GM21786 (cell line): Measurements from ENCODE around the gene PCDHB5.
"Not testable (repeated sequence)": the region's sequence is repeated elsewhere in the genome, so short reads cannot be mapped to it uniquely, and the experiment has no call there.

Experiments used
- ATAC-seq: cut with Tn5 transposase; IDR thresholded peaks from one replicate; pipeline ENCODE4 v1.9.1; 2021; ENCODE audit not compliant: unreplicated experiment

PCDHB5 gene

DNA sequence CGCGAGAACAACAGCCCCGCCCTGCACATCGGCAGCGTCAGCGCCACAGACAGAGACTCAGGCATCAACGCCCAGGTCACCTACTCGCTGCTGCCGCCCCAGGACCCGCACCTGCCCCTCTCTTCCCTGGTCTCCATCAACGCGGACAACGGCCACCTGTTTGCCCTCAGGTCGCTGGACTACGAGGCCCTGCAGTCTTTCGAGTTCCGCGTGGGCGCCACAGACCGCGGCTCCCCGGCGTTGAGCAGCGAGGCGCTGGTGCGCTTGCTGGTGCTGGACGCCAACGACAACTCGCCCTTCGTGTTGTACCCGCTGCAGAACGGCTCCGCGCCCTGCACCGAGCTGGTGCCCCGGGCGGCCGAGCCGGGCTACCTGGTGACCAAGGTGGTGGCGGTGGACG, 16.6 kb downstream of the PCDHB5 start:
- not testable (repeated sequence) for ATAC-seq

DNA sequence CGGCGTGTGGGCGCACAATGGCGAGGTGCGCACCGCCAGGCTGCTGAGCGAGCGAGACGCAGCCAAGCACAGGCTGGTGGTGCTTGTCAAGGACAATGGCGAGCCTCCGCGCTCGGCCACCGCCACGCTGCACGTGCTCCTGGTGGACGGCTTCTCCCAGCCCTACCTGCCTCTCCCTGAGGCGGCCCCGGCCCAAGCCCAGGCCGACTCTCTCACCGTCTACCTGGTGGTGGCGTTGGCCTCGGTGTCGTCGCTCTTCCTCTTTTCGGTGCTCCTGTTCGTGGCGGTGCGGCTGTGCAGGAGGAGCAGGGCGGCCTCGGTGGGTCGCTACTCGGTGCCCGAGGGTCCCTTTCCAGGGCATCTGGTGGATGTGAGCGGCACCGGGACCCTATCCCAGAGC, 17.1 kb downstream of the PCDHB5 start:
- not testable (repeated sequence) for ATAC-seq

DNA sequence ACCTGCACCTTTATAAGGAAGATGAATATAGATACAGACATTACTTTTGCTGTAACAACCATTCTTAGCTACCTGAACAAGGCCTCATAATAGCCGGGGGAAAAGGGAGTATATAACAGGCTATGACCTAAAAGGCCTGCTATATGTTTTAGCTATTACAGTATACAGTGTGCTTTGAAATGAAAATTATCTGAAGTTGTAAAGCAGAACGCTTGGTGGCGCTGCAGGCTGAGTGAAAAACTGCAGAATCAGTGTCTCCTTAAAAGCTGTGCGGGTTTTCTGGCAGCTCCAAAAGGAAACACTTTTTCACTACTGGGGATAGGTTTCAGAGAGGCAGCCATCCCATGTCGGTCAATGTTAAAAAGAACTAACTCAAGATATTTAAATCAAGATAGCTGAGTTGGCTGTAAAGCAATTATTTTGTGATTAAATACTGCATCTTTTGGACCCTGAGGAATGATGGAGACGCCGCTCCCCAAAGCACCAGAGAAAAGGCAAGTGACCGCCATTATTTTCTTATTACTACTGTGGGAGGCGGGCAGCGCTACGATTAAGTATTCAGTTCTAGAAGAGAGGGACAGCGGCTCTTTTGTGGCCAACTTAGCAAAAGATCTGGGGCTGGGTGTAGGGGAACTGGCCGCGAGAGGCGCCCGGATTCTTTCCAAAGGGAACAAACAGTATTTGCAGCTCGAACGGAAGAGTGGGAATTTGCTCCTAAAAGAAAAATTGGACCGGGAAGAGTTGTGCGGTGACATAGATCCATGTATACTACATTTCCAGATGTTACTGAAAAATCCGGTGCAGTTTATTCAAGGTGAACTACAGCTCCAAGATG, 20.8 kb downstream of the PCDHB5 start:
- ATAC-seq, result no peak

DNA sequence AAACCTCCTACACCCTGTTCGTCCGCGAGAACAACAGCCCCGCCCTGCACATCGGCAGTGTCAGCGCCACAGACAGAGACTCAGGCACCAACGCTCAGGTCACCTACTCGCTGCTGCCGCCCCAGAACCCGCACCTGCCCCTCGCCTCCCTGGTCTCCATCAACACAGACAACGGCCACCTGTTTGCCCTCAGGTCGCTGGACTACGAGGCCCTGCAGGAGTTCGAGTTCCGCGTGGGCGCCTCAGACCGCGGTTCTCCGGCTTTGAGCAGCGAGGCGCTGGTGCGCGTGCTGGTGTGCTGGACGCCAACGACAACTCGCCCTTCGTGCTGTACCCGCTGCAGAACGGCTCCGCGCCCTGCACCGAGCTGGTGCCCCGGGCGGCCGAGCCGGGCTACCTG, 22.4 kb downstream of the PCDHB5 start:
- ATAC-seq, result not testable (repeated sequence)

DNA sequence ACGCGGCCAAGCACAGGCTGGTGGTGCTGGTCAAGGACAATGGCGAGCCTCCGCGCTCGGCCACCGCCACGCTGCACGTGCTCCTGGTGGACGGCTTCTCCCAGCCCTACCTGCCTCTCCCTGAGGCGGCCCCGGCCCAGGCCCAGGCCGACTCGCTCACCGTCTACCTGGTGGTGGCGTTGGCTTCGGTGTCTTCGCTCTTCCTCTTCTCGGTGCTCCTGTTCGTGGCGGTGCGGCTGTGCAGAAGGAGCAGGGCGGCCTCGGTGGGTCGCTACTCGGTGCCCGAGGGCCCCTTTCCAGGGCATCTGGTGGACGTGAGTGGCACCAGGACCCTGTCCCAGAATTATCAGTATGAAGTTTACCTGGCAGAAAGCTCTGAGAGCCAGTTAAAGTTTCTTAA, 22.9 kb downstream of the PCDHB5 start:
- not testable (repeated sequence) for ATAC-seq

DNA sequence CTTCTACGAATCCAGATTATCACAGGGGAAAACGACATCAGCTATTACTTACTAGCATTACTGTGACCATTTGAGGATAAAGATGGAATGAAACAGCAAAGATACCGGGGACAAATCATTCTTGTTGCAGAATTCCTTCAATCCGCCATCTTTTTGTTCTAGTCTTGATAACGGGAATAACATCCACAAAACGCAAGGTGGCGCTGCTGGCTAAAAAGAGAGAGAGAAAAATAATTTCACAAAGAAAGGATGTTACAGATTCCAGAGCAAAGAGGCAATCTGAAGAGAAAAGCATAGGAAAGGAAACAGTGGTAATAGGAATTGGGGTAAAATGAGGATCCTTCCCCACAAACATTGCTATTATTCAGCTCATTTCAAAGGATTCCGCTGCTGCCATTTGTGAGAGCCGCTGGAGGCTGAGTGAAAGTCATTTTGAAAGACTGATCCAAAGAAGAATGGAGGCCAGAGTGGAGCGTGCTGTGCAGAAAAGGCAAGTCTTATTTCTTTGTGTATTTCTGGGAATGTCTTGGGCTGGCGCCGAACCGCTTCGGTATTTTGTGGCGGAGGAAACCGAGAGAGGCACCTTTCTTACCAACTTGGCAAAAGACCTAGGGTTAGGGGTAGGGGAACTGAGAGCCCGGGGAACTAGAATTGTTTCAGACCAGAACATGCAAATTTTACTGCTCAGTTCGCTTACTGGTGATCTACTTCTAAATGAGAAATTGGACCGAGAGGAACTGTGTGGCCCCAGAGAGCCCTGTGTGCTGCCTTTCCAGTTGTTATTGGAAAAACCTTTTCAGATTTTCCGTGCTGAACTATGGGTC, 37.6 kb downstream of the PCDHB5 start, which contains the start of gene PCDHB7:
PCDHB7 (plus strand) TSS at position 264 of the 824 bp plus-strand sequence; CDS start at position 456, 192 bp downstream.
- no peak for ATAC-seq

DNA sequence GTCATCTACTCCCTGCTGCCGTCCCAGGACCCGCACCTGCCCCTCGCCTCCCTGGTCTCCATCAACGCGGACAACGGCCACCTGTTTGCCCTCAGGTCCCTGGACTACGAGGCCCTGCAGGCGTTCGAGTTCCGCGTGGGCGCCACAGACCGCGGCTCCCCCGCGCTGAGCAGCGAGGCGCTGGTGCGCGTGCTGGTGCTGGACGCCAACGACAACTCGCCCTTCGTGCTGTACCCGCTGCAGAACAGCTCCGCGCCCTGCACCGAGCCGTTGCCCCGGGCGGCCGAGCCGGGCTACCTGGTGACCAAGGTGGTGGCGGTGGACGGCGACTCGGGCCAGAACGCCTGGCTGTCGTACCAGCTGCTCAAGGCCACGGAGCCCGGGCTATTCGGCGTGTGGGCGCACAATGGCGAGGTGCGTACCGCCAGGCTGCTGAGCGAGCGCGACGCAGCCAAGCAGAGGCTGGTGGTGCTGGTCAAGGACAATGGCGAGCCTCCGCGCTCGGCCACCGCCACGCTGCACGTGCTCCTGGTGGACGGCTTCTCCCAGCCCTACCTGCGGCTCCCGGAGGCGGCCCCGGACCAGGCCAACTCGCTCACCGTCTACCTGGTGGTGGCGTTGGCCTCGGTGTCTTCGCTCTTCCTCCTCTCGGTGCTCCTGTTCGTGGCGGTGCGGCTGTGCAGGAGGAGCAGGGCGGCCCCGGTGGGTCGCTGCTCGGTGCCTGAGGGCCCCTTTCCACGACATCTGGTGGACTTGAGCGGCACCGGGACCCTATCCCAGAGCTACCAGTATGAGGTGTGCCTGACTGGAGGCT, 39.5 kb downstream of the PCDHB5 start:
- not testable (repeated sequence) for ATAC-seq

DNA sequence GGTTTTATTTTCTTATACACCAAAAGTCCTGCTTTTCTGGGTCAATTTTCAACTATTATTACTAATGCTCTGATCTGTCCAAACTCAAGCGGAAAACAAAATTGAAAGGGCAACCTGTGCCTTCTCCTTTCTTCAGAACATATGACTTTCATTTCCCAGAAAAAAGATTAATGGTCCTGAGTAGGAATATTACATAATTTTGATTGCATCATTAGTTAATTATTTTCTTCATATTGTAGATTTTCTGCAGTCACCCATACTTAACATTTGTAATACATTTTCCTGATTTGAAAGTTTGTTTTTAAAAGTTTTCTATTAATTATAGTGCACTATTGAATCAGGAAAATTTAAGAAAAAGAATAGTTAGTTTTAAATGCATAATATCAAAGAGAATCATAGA, 40.9 kb downstream of the PCDHB5 start:
- ATAC-seq, result no peak

DNA sequence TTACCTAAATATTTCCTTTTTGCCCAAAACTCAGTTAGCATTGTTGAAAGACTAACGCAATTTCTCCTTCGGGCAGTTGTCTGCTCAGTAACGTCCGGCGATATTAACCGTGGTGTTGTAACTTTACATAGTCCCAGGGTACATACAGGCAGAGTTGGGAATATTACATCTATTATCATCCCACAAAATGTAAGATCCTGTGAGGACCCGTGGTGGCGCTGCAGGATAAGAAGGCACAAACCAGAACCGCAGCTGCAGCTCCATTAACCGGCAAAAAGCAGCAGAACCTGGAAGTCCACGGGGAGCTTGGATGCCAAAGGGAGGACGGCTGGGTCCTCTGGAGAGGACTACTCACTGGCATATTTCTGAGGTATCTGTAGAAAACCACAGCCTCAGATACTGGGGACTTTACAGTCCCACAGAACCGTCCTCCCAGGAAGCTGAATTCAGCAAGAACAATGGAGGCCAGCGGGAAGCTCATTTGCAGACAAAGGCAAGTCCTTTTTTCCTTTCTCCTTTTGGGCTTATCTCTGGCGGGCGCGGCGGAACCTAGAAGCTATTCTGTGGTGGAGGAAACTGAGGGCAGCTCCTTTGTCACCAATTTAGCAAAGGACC, 42.7 kb downstream of the PCDHB5 start, which contains the start of gene PCDHB8:
PCDHB8 (plus strand) TSS at position 214 of the 615 bp plus-strand sequence; CDS start at position 459, 245 bp downstream.
- ATAC-seq, result not testable (repeated sequence)

DNA sequence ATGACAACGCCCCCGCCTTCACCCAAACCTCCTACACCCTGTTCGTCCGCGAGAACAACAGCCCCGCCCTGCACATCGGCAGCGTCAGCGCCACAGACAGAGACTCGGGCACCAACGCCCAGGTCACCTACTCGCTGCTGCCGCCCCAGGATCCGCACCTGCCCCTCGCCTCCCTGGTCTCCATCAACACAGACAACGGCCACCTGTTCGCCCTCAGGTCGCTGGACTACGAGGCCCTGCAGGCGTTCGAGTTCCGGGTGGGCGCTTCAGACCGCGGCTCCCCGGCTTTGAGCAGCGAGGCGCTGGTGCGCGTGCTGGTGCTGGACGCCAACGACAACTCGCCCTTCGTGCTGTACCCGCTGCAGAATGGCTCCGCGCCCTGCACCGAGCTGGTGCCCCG, 44.4 kb downstream of the PCDHB5 start:
- not testable (repeated sequence) for ATAC-seq

DNA sequence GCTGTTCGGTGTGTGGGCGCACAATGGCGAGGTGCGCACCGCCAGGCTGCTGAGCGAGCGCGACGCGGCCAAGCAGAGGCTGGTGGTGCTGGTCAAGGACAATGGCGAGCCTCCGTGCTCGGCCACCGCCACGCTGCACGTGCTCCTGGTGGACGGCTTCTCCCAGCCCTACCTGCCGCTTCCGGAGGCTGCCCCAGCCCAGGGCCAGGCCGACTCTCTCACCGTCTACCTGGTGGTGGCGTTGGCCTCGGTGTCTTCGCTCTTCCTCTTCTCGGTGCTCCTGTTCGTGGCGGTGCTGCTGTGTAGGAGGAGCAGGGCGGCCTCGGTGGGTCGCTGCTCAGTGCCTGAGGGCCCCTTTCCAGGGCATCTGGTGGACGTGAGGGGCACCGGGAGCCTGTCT, 44.9 kb downstream of the PCDHB5 start:
- not testable (repeated sequence) for ATAC-seq

DNA sequence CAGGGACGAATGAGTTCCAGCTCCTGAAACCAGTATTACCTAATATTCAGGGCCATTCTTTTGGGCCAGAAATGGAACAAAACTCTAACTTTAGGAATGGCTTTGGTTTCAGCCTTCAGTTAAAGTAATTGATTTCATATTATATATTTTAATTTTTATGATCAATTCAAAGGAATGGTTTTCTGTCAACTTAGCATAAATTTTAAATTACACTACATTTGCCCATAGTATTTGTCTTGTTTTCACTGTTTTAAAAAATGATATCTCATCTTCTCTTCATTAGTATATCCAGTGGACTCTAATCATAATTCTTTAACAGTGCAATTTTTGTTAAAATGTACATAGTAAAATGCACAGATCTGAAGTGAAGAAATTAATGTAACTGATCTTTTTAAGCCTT, 45.3 kb downstream of the PCDHB5 start:
- ATAC-seq, result no peak

DNA sequence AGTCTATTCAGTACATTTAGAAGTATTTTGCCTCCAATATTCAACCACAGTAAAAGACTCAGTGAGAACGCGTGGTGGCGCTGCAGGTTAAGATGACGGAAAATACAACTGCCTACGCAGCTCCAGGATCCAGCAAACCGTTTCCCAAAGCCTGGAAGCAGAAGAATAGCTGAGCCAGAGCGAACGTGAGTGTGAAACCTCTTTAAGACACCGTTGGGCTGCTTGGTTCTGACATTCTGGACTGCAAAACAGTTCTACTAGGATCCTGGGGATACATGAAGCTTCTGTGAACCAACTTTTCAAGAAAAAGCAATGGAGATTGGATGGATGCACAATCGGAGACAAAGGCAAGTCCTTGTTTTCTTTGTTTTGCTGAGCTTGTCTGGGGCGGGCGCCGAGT, 47.2 kb downstream of the PCDHB5 start, which contains the start of gene PCDHB16:
PCDHB16 (plus strand) TSS at position 140 of the 400 bp plus-strand sequence; CDS start at position 313, 173 bp downstream.
- ATAC-seq, result no peak

DNA sequence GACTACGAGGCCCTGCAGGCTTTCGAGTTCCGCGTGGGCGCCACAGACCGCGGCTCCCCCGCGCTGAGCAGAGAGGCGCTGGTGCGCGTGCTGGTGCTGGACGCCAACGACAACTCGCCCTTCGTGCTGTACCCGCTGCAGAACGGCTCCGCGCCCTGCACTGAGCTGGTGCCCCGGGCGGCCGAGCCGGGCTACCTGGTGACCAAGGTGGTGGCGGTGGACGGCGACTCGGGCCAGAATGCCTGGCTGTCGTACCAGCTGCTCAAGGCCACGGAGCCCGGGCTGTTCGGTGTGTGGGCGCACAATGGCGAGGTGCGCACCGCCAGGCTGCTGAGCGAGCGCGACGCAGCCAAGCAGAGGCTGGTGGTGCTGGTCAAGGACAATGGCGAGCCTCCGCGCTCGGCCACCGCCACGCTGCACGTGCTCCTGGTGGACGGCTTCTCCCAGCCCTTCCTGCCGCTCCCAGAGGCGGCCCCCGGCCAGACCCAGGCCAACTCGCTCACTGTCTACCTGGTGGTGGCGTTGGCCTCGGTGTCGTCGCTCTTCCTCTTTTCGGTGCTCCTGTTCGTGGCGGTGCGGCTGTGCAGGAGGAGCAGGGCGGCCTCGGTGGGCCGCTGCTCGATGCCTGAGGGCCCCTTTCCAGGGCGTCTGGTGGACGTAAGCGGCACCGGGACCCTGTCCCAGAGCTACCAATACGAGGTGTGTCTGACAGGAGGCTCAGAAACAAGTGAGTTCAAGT, 49.3 kb downstream of the PCDHB5 start:
- not testable (repeated sequence) for ATAC-seq

DNA sequence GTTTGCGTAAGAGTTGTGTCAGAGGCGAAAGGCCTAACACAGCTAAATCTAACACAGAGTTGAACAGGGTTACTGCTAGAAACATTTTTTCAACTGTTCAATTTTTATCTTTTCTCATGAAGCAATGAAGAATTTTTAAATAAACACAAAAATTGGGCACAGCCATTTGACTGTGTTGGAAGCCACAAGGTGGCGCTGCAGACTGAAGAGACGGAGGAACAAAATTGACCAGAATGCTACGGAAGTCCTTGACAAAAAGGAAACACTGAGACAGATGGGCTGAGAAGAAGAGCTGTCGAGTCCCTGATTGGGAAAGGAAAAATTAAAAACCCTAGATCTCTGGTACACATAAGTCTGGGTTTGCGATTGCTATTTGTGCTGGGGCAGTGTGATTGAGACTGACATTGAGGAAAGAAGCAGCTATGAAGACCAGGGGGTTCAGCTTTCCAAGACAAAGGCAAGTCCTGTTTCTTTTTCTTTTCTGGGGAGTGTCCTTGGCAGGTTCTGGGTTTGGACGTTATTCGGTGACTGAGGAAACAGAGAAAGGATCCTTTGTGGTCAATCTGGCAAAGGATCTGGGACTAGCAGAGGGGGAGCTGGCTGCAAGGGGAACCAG, 52.0 kb downstream of the PCDHB5 start, which contains the start of gene PCDHB9:
PCDHB9 (plus strand) TSS at position 265 of the 616 bp plus-strand sequence; CDS start at position 423, 158 bp downstream.
- no peak for ATAC-seq
